GM19043 (cell line): ENCODE results near the gene OSBPL5.

Experiments used
- ATAC-seq: cut with Tn5 transposase; IDR thresholded peaks from one replicate; pipeline ENCODE4 v1.9.1; 2021; ENCODE audit warnings: low read depth; ENCODE audit not compliant: unreplicated experiment

The OSBPL5 gene

GRCh38 chr11:3136546-3137455 lies 28.3 kb downstream of the OSBPL5 start:
- ATAC-seq, result no peak

- ATAC-seq, result no peak
These were observed 29.3 kb downstream of the OSBPL5 start for GRCh38 chr11:3135481-3136440.

DNA sequence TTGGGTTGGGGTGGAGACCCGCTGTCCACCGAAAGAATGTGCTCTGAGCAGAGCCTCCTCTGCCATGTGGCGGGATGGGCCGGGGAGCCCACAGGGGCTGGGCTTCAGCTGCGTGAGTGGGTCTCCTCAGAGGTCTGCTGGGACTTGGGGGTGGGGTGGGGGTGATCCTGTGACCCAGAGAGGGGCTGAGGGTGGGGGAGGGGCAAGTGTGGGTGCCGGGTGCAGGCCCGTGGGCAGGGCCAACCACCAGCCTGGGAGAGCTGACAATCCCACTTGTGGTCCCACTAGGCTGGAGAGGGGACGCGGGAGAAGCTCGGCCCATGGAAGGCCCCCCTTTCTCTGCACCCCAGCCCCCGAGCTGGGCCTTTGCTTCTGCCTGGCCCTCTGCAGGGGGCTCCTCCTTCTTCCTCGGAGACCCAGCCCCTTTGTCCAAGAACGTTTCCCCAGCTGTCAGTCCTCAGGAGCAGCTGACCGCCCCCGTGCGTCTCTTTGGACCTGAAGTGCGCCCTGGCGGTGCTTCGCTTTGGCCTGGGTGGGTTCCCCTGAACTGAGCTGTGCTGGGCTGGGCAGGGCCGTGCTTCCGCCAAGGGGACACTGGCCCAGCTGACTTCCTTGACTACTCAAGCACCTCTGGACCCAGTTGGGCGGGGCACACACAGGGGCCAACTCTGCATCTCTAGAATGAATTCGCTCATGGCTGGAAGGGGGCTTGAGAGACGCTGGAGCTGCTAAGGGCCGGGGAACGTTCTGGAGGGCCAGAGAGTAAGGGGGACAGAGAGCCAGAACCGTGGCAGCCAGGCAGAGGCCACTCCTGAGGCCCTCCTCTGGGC lies 30.2 kb downstream of the OSBPL5 start:
- no peak for ATAC-seq

- ATAC-seq, result no peak
These were observed 30.9 kb downstream of the OSBPL5 start for GRCh38 chr11:3134218-3134621.

DNA sequence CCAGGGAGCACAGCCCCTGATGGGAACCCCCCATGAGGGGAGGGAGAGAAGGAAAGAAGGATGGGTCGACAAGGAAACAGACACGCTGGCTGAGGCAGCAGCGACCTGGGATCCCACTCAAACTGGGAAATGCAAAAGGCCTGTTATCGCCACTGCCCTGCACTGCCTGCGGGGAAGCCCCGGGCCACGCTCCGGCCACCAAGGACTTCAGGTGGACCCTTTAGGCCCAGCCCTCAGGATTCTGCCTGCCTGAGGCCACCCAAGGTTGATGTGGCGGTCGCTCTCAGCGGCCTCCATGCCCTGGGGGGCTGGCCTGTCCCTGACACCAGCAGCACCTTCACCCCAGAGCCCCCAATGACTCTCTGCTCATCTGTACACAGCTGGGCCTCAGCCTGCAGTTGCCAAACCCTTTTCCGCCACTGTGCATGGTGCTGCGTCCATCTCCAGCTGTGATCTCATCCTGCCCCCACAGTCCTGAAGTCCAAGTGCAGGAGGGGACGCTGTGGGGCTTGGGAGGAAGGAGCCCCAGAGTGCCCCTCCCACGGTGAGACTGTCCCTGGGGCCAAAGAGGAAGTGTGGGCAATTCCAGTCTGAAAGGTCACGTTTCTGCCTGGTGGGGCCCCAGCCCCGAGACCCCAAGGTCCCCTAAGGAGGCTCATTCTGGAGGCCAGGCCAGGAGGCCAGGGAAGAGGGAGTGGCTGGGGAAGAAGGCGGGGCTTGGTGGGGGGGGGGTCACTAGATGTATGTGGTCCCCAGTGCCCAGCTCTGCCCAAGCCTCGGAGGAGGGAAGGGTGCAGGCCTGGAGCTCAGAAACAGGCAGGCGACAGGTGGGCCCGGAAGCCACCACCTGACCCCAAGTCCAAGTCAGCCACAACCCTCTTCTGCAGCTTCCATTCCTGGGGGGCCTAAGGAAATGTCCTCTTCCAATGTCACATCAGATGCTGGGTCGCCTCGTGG lies 31.6 kb downstream of the OSBPL5 start:
- no peak for ATAC-seq

GRCh38 chr11:3132831-3133260 lies 32.3 kb downstream of the OSBPL5 start:
- ATAC-seq, result no peak

DNA sequence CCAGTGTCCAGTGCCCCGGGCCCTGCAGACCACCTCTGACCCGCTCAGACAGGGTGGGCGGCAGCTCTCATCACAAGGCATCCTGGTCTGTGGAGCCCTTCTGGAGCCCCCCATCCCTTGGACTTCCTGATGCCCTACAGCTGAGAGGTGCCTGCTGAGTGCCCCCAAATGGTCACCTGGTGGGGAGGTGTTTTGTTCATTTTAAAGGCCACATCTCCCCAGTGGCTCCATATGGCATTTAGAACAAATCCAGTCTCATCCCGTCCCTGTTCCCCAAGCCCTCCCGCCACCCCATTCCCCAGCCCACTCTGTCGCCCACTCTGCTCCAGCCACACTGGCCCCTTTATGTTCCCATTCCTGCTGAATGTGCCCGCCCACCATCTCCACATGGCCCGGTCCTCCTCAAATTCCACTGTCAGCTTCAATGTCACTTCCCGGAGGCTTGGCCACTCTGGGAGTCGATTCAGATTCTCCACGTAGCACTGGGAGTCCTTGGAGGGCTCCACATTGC lies 32.8 kb downstream of the OSBPL5 start:
- no peak for ATAC-seq

- ATAC-seq, result no peak
These were observed 33.7 kb downstream of the OSBPL5 start for GRCh38 chr11:3131330-3131941.

GRCh38 chr11:3130269-3131071 lies 34.6 kb downstream of the OSBPL5 start:
- no peak for ATAC-seq

- no peak for ATAC-seq
These were observed 35.4 kb downstream of the OSBPL5 start for GRCh38 chr11:3129591-3130268.

- no peak for ATAC-seq
These were observed 35.9 kb downstream of the OSBPL5 start for GRCh38 chr11:3129181-3129590.

DNA sequence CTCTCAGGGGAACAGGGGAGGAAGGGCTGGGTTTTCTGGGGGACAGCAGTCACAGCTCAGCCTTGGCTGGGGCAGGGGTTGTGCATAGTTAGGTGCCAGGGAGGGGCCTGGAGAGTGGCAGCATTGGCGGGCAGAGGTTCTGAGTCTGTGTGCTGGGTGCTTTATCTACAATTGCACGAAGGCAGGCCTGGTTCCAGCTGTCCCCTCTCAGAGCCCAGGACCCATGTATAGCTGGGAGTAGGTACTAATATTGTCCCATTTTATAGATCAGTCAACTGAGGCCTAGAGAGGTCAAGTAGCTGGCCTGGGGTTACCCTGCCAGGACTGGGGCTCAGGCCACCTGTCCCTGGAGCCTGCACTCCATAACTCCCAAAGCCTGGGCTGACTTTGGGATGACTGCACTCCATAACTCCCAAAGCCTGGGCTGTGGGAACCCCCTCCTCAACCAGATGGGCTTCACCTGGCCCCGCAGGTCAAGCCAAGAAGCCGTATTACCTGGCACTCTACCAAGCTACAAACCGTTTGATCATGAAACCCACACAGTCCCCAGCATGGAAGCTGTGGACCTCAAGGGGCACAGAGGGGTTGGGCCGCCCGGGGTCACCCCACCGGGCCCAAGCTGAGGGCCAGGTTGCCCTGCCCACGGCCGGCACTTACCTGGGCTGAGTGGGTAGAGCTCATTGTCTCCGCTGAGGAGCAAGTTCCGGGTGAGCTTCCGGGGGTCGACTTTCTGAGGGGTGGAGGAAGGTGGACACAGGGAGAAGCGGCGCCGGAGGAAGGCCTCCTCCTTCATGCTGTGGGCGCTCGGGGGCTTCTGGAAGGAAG lies 36.5 kb downstream of the OSBPL5 start:
- no peak for ATAC-seq

- no peak for ATAC-seq
These were observed 37.3 kb downstream of the OSBPL5 start for GRCh38 chr11:3127706-3128355.

DNA sequence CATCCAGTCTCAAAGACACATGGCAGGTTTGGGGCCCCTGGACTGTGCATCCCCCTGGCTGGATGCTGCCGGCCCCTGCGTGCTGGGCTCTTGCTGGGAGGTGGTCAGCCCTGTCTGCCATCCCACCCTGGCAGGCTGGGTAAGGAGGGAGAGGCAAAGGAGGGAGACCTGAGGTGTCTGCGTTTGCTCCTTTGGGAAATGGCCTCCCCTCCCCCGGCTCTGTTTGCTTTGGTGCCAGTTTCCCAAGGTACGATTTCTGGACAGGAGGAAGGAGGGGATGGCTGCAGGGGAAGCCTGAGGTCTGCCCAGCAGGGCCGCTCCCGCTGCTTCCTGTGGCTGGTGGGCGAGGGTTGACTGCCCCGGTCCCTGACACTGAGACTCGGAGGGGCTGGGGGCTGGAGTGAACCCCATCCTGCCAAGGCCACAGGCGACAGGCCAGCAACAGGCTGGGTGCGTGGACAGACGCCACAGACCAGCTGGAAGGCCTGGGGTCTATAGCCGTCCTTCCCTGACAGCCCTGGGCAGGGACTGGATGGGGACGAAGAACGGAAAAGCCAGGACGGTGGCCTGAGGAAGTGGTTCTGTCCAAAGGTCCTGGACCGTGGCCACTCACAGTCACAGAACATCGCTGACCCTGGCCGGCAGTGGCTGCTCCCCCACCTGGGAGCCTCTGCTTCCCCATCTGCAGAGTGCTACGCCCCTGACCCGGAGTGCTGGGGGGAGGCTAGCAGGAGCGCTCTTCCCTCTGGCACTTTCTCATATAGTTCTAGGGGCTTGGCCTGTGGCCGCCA lies 38.0 kb downstream of the OSBPL5 start:
- no peak for ATAC-seq

DNA sequence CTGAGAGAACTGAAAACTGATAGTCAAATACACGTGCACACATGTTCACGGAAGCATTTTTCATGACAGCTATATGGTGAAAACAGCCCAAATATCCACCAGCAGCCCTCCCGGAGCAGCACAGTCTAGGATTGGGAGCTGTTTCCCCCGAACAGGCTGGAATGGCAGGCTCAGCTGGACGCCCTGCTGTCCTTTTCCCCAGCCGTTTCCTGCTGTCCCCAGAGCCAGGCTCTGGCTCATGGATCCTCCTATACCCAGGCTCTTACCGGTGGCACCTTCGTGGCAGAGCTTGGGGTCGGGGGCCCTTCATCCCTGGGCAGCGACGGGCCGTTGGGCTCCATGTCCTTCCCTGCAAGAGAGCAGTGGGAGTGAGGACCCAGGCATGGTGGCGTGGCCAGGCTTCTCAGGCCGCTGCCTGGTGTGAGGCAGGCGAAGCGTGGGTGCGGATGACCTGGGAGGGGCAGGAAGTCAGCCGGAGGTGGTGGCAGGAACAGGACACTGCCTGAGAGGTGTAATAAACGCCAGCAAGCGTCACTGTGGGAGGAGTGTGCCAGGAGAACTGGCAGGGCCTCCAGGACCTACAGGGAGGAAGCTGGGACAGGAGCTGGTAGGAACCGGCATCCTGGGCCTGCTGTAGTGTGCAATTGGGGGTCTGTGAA lies 38.8 kb downstream of the OSBPL5 start:
- ATAC-seq, result no peak
